HEK293T (cell line): ENCODE data around the gene MCOLN1.

ENCODE experiments used
- BHLHE40 ChIP-seq: fragments of 450-650 bp; IDR thresholded peaks from 2 replicates; pipeline ENCODE4 v1.6.1; 2016; ENCODE audit warnings: mild to moderate bottlenecking, moderate library complexity, borderline replicate concordance
- CTBP1 ChIP-seq: fragments of 450-650 bp; IDR thresholded peaks from 2 replicates; pipeline ENCODE4 v1.6.1; 2016; ENCODE audit warnings: borderline replicate concordance
- ELF4 ChIP-seq: fragments of 450-650 bp; IDR thresholded peaks from 2 replicates; pipeline ENCODE4 v1.6.1; 2017; ENCODE audit warnings: antibody characterized with exemption
- FOXA1 ChIP-seq: fragments of 450-650 bp; IDR thresholded peaks from 2 replicates; pipeline ENCODE4 v1.6.1; 2016; ENCODE audit warnings: mild to moderate bottlenecking
- FOXM1 ChIP-seq: fragments of 450-650 bp; IDR thresholded peaks from 2 replicates; pipeline ENCODE4 v1.6.1; 2017; ENCODE audit warnings: mild to moderate bottlenecking, borderline replicate concordance
- HDGF ChIP-seq: fragments of 450-650 bp; IDR thresholded peaks from 2 replicates; pipeline ENCODE4 v1.6.1; 2017; ENCODE audit warnings: antibody characterized with exemption, borderline replicate concordance
- L3MBTL2 ChIP-seq: fragments of 450-650 bp; conservative IDR thresholded peaks from 2 replicates; pipeline ENCODE4 v1.6.1; 2016; ENCODE audit warnings: mild to moderate bottlenecking
- LEF1 ChIP-seq: fragments of 450-650 bp; IDR thresholded peaks from 2 replicates; pipeline ENCODE4 v1.6.1; 2017; ENCODE audit warnings: mild to moderate bottlenecking, borderline replicate concordance
- SP1 ChIP-seq: fragments of 450-650 bp; IDR thresholded peaks from 2 replicates; pipeline ENCODE4 v1.6.1; 2017
- SUZ12 ChIP-seq: fragments of 450-650 bp; IDR thresholded peaks from 2 replicates; pipeline ENCODE4 v1.6.1; 2016; ENCODE audit warnings: mild to moderate bottlenecking

DNA sequence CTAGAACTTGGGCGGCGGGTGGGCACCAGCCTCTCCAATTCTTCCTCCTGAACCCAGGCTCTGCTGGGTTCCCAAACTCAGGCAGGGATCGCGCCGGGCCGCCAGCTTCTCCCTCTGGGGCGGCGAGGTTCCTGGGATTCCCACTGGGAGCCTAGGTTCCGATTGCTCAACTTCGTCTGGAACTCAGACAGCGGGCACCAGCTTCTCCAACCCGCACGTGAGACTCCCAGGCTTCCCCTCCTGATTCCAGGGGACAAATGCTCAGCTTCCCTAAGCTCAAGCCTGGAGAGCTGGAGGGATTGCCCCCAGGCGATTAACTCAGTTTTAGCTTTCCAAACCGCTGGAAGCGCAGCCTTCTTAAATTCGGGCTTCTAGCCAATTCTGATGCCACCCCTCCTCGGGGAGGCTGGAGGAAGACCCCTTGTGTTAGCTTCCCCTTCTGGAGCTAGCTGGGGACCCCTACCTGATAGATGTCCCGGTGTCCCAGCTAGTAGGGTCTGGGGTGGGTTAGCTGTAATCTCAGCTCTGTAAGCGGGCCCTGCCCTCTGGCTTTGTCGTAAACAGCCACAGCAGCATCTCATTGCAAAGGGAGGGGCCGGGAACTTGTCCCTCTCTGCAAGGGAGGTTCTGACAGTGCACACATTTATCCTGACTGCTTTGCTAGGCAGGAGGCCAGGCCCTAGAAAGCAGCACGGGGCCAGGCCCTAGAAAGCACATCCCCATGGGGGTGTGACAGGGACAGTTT, 671 bp downstream of the MCOLN1 start:
- TF ChIP-seq ELF4 (no peak), CTBP1 (no peak), FOXM1 (no peak), FOXA1 (no peak), BHLHE40 (no peak), L3MBTL2 (no peak), SP1 (no peak), LEF1 (no peak), HDGF (no peak), SUZ12 (no peak)
